SK-N-SH treated with all-trans-retinoic acid at 6 μM for 48 hours (cell line): Measurements from ENCODE around the gene HOXB7.

Experiments
- TOX ChIP-seq: fragments of 250-450 bp; sonication (Bioruptor Pico); IDR thresholded peaks from 2 replicates; pipeline ENCODE4 v1.8.0; 2021; ENCODE audit warnings: mild to moderate bottlenecking, moderate library complexity, borderline replicate concordance
- TF ChIP-seq, protein P1 (sequence below): fragments of 250-450 bp; sonication (Bioruptor Pico); IDR thresholded peaks from 2 replicates; pipeline ENCODE4 v1.8.0; 2020; ENCODE audit warnings: mild to moderate bottlenecking, moderate library complexity, borderline replicate concordance
- TF ChIP-seq, protein P2 (sequence below): fragments of 250-450 bp; sonication (Bioruptor Pico); IDR thresholded peaks from 2 replicates; pipeline ENCODE4 v1.5.1; 2020; ENCODE audit warnings: low read depth, mild to moderate bottlenecking, moderate library complexity

DNA sequence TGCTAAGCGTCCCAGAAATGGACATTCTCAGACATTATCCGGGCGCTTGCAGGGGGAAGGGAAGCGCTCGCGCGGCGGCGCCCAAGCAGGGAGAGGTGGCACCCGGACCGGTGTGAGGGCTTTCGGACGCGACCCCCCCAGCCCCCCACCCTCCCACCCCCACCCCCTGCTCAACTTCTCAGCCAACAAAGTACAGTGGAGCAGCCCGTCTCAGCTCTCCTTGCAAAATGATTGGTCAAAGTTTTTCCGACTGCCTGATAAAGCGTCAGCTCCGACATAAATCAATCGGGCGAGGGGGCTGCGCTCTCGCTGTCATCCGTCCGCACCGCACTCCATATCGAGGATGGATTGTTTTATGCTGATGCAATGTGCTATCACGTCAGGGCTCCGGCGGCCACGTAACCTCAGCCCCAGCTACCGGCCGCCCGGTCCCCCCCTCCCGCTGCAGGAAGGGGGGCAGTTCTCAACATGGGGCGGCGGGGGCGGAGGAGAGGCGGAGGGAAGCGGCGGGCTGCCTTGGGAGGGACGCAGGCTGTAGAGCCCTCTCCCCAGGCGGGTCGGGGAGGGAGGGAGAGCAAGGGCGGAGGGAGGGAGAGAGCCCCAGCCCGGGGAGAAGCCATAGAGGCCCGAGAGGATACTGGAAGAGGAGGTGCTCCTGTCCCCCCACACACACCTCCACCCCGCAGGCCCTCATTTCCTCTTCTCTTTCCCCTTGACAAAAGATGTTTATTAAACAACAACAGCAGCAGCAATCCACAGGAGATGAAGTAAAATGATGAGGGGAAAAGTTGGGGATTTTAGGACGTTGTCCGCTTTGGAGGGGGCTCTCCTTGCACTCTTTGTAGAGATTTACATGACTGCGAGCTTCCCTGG lies 15.7 kb upstream of the HOXB7 start, which contains the start of gene HOXB9:
- TF ChIP-seq, protein P1, sequence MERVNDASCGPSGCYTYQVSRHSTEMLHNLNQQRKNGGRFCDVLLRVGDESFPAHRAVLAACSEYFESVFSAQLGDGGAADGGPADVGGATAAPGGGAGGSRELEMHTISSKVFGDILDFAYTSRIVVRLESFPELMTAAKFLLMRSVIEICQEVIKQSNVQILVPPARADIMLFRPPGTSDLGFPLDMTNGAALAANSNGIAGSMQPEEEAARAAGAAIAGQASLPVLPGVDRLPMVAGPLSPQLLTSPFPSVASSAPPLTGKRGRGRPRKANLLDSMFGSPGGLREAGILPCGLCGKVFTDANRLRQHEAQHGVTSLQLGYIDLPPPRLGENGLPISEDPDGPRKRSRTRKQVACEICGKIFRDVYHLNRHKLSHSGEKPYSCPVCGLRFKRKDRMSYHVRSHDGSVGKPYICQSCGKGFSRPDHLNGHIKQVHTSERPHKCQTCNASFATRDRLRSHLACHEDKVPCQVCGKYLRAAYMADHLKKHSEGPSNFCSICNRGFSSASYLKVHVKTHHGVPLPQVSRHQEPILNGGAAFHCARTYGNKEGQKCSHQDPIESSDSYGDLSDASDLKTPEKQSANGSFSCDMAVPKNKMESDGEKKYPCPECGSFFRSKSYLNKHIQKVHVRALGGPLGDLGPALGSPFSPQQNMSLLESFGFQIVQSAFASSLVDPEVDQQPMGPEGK (CRISPR knock-in tag) = no peak
- TF ChIP-seq TOX = no peak
- TF ChIP-seq, protein P2, sequence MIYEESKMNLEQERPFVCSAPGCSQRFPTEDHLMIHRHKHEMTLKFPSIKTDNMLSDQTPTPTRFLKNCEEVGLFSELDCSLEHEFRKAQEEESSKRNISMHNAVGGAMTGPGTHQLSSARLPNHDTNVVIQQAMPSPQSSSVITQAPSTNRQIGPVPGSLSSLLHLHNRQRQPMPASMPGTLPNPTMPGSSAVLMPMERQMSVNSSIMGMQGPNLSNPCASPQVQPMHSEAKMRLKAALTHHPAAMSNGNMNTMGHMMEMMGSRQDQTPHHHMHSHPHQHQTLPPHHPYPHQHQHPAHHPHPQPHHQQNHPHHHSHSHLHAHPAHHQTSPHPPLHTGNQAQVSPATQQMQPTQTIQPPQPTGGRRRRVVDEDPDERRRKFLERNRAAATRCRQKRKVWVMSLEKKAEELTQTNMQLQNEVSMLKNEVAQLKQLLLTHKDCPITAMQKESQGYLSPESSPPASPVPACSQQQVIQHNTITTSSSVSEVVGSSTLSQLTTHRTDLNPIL (CRISPR knock-in tag) = no peak
